CD1c-positive myeloid dendritic cell (primary cell): ENCODE data around the gene HEBP1.
"Not testable (repeated sequence)": the region's sequence is repeated elsewhere in the genome, so short reads cannot be mapped to it uniquely, and the experiment has no call there.

ENCODE experiments used
- DNase-seq: peaks from one replicate; pipeline ENCODE4 v3.0.0-alpha.2; 2016; ENCODE audit errors: extremely low spot score

HEBP1 gene, protein sequence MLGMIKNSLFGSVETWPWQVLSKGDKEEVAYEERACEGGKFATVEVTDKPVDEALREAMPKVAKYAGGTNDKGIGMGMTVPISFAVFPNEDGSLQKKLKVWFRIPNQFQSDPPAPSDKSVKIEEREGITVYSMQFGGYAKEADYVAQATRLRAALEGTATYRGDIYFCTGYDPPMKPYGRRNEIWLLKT

DNA sequence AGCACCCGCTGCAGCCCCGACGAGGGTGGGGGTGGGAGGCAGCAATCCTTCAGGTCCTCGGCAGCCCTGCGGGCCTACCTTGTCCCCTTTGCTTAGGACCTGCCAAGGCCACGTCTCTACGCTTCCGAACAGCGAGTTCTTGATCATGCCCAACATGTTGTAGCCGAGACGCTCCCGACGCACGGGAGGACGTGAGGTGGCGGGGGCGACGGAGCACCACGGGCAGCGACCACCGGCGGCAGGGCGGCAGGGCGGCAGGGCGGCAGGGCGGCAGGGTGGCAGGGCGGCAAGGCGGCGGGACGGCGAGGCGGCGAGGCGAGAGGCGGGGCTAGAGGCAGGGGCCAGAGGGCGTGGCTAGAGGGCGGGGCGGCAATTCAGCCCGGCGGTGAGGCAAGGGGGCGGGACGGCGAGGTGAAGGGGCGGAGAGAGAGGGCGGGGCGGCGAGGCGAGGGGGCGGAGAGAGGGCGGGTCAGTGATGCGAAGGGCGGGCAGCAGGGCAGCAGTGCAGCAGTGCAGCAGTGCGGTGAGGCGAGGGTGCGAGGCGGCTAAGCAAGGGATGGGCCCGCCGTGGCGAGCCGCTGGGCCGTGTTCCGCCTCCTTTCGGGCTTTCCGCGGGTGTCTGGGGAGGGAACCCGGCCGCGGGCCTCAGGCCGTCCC is at the start of gene HEBP1:
TSS of gene HEBP1 (minus strand) at position 307 of the 657 bp plus-strand sequence. CDS start at position 156, 151 bp downstream.
- peak; percentile 96 for DNase-seq

DNA sequence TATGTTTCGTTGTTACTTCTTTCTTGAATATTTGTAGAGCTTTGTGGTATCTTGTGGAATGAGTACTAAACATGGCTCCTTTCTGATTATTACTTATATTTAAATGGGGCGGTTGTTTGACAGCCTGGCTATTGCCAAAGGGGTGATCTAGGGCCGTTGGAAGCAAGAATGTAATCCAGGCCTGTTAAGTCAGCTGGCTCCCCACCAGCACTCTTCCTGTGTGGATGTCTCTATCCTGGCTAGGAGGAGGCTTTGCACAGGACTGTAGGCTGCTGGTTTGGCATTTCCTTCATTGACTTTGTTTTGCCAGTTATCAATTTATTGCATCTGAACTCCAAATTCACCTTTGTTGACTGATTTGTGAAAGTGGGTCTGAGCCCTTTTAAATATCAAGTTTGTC is 49.8 kb upstream of the HEBP1 start:
- no peak for DNase-seq

DNA sequence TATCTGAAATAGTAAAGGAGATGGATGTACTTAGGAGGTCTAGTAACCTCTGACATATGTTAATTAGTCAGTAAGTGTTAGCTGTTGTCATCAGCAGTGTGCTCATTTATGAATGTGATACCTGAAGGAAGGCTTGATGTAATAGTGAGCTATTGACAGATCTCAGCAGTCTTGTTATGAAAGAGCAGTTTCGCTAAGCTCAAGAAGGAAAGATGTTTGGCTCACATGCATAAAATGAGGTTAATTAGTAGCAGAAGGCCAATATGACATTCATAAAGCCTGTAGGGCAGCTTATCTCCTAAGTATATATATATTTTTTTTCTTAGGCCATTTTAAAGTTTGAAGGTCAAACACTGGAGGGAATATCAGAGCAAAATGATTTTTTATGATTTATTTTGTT is 46.9 kb upstream of the HEBP1 start:
- DNase-seq: no peak

DNA sequence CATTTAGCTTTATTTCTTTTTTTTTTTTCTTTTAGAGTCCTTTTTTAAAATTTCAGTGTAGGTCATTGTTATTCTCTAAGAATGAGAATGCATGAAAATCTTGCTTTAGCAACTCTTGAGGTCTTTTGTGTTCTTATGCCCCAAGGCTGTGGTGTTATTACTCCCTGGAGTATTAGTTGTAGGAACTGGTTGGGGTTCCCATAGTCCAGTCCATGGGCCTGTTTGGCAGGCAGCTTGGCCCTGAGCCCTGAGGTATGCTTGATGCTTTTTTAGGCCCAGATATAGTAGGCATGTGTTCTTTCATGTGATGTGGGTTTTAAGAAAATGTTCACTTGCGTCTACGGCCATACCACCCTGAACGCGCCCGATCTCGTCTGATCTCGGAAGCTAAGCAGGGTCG is 45.8 kb upstream of the HEBP1 start:
- no peak for DNase-seq

DNA sequence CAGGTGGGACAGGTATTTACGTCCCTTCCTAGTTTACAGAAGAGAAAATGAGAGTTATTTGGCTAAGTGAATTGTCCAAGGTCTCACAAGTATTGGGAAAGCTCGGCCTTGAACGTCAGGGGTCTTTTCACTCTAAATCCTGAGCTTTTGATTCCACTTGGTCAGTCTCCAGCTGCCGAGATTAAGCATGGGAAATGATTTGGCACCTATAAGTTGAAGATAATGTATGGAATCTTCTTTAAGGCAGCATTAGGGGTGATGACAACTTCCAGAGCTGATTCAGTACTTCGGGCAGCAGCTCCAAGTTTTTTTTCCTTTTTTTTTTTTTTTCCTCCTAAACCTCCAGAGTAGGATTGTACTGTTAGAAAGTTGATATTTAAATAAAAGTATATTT is 44.8 kb upstream of the HEBP1 start:
- DNase-seq: no peak

DNA sequence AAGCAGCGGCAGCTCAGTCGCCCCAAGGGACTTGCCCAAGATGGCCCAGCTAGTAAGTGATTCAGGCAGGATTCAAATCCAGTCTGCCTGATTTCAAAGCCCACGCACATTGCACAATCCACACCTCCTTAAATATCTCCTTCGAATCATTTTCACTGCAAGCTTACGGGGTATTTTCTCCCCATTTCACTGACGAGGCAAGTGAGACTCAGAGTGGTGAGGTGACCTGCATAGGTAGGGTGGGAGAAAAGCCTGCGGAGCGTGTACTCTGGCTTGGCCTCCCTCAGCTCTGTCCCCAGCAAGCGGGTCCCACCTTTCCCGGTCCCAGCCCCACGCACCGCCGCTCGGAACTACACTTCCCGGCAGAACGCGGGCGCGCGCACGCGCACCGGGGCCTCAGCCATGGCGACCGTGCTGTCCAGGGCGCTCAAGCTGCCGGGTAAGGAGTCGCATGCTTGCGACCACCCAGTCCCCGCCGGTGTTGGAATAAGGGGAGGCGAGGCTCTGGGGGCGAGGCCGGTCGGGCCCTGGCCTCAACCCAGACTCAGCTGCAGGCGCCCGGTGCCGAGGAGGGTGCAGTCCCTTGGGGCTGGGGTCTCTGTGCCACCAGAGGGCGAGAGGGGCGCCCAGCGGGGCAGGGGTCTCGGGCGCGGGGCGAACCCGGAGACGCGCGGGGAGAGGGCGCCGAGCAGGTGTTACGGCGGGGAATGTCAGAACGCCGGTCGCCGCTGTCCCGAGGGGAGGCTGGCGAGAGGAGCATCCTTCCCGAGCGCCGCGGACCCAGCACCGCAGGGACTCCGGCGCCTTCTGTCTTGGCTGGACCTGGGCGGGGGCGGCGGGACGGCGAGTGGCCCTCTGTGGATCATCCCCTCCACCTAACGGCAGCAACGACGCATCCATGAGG is 44.2 kb upstream of the HEBP1 start, which contains the start of gene FAM234B:
TSS of gene FAM234B (plus strand) at position 380 of the 904 bp plus-strand sequence. CDS start at position 403, 23 bp downstream.
- DNase-seq: peak; percentile 77

DNA sequence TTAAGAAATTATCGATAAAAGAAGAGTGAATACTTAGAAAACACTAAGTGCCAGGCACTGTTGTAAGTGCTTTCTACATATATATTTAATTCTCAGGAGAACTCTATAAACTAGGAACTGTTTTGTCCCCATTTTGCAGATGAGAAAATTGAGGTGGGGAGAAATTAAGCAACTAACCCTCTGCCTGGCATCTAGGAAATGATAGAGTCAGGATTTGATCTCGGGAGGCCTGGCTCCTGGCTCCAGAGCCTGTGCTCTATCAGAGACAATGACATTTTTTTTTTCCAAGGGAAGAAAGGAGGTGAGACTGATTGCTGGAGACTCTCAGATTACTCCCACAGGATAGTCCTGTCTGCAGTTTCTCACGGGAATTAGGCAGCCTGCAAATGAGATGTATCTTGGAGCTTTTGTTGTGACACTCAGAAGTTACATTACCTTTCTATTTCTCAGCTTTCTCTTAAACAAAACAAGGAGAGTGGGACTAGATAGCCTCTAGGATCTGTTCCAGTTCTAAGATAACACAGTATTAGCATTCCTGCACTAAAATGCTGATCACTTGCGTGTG is 42.7 kb upstream of the HEBP1 start:
- DNase-seq: no peak

DNA sequence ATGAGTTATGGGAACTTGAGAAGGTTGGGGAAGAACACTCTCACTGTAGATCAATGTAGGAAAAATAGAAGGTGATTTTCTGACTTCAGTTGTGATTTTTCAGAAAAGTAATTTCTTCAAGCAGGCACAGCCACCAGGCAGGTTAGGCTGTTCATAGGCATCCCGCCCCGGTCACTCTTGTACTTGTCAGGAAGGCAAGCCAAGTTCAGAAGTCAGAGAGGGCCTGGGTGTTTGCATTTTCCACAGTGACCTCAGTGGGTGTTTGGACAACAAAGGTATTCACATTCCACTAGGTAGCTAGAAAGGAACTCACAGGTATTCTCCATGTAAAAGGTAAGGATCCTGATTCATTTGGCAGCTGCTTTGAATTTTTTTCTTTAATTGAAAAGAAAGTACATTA is 41.2 kb upstream of the HEBP1 start:
- no peak for DNase-seq

DNA sequence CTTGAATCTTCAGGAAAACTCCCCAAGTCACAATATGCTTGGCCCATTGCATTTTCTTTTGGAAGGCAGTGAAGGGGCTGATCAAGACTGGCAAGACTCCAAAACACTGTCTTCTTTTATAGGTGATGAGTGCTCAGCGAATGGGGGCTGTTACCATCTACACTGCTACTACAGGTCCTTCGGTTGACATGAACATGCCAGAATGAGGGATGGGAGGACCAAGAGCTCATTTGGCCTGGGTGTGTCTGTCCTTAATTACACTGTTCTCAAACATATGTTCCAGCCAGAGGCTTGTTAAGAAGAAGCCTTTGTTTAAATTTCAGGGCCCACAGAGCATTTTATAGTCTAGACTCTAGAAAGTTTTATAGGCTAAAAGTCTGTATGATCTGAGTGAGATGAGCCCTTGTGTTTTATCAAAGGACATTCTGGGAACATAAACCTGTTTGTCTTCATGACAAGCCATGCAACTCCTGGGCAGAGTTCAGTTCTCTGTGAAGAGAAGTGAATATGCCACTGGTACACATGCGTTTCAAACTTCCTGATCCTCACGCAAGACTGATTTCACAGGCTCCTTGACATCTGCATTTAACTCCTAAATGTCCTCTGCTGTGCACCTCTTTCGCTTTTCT is 39.4 kb upstream of the HEBP1 start:
- DNase-seq: no peak

DNA sequence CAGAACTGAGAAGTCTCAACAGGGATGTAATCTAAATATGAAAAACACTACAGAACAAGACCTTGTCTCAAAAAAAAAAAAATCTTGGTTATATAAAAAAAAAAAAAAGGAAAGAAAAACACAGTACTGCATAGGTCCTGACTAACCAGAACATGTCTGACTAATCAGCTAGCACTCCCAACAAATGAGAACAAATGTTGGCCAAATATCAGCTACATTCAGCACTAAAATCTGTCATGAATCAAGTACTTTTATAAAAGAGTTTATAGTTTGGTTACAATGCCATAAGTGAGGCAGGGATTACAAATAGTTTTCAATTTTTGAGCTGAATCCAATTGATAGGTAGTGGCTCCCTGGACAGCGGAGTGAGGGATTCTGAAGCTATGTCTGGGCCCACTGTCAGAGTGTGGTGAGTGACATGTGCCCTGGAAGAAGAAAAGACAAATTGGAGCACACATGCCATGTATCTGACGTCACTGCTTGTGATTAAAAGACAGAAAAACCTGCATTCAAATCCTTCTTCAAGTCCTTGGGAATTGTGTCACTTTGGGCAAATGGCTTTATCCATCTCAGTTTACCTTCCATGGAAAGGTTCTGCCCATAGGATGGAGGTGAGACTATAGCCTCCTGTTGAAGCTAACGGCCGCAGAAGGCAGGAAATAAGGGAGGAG is 38.6 kb upstream of the HEBP1 start:
- DNase-seq: no peak

DNA sequence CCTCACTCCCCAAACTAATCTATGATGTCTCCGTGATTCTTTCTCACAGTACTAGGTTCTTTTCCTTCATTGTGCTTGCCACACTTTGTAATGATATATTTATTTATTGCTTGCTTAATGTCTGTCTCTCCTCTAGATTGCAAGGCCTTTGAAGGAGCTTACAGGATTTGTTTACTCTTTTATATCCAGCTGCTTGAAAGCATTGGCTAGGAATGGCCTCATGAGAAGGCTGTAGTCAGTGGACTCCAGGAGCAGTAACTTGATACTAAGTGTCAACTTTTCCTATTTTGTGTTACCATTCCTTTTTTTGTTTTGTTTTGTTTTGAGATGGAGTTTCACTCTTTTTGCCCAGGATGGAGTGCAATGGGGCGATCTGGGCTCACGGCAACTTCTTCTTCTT is 36.8 kb upstream of the HEBP1 start:
- no peak for DNase-seq

DNA sequence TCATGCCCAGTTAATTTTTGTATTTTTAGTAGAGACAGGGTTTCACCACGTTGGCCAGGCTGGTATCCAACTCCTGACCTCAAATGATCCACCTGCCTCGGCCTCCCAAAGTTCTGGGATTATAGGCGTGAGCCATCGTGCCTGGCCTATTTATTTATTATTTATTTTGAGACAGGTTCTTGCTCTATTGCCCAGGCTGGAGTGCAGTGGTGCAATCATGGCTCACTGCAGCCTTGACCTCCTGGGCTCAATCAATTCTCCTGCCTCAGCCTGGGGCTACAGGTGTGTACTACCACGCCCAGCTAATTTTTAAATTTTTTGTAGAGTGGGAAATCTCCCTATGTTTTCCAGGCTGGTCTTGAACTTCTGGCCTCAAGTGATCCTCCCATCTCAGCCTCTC is 35.3 kb upstream of the HEBP1 start:
- DNase-seq: not testable (repeated sequence)

DNA sequence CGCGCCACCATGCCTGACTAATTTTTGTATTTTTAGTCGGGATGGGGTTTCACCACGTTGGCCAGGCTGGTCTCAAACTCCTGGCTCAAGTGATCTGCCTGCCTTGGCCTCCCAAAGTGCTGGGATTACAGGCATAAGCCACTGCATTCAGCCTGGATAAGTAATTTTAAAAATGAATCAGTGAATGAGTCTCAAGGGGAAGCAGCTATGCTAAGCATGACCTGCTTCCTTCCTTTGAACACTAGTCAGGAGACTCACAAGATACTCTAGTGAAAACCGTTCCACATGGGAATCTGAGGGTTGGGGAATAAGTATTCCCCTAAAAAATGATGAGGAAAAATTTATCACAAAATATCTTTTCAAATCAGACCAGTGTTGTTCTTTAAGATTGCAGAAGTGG is 33.4 kb upstream of the HEBP1 start:
- no peak for DNase-seq

DNA sequence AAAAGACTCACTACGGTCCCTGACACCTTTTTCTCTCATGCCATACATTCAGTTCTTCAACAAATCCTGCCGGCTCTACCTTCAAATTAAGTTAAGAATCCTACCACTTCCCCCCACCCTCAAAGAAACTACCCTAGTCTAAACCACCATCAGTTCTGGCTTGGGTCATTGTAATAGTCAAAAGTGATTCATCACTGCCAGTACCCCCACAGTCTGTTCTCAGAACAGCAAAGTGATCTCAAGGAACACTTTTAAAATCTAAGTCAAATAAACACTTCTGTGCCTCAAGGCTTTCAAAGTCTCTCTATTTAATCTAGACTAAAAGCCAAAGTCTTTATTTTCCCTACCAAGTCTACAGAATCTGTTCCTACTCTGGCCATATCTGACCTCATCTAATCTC is 32.1 kb upstream of the HEBP1 start:
- no peak for DNase-seq

DNA sequence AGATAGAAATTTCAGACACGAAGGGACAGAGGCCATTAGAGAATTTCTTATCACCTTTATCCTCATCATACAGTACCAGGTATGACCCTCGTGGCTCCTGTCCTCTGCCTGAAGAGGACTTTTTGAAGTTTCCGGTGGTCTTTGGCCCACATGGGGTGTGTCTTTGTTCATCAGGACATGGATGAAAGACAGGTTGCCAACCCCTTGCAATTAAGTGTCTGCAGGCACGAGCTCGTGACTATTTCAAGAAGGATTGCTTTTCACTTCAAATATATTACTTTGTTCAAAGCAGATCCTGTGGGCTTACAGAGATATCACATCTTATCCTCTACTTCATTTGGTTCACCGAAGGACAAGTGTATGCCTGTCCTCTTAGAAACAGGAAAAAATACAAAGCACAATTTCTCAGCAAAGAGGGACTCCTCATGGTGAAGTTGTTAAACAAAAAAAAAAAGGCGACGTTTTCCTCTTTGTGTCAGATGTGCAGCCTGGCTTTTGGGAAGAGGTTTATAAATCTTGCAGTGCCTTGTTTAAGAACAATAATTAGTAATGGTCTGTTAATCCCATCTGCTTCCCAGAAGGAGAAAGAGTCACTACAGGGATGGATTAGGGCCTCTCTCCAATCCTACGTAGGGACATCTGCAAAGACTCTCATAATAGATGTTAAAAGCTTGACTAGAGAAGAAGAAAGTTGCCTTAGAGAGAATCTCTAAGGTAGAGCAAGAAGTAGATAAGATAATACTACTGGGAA is 30.7 kb upstream of the HEBP1 start:
- no peak for DNase-seq

DNA sequence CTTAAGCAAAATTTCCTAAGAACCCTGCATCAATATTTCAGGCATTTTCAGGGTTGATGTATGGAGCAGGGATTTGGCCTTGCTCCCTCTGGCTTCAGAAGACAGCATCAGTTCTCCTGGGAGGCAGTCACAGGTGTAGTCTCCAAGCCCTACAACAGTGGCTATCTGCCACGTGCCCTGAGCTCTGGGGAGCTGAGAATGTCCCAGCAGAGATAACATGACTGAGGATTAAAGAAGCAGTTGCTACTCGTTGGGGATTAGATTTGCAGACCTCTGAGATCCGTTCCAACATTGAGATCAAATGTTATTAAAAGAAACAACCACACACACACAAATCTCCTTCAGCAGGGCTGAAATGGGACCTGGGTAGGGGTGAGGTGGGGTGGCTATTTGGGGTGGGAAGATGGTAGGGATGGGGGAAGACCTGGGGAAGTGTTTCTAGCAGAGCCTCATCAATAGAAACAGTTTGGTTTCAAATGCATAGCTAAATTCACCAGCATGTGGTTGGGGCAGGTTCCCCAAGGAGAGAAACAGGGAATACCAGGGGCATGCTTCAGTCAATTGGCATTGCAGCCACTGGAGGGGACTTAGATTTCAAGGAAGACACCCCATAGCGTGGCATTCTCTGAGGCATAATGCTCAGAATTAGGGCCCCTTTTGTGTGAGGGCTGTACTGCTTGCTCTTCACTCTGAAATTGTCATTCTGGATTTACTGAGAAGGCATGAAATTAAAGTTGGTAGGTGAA is 28.9 kb upstream of the HEBP1 start:
- DNase-seq: no peak

DNA sequence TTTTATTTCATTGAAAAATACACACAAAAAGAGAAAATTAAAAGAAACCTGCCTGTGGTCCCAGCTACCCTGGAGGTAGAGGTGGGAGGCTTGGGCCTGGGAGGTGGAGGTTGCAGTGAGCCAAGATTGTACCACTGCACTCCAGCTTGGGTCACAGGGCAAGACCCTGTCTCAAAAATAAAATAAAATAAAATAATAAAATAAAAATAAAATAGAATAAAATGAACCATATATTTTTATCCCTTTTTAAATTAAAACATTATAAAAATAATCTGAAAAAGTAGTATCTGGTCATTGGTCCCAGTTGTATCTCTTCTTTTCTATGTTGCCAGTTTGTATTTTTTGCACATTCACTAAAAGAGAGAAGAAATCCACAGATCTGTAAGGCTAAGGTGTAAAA is 27.4 kb upstream of the HEBP1 start:
- no peak for DNase-seq

DNA sequence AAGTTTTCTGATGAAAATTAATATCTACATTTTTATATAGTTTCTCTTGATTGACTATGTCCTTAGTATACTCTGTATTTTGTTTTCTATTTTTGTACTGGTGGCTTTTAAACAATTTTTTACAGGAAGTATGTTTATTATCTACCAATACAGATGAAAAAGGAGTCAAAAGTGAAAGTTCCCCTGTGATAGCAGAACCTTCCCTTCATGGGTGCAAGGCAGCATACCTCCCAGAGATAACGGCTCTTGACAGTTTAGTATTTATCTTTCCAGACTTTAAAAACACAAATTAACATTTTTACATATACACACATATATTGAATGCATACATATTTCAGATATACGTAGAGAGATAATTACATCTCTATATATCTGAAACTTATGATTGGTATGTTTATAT is 27.0 kb upstream of the HEBP1 start:
- DNase-seq: no peak

DNA sequence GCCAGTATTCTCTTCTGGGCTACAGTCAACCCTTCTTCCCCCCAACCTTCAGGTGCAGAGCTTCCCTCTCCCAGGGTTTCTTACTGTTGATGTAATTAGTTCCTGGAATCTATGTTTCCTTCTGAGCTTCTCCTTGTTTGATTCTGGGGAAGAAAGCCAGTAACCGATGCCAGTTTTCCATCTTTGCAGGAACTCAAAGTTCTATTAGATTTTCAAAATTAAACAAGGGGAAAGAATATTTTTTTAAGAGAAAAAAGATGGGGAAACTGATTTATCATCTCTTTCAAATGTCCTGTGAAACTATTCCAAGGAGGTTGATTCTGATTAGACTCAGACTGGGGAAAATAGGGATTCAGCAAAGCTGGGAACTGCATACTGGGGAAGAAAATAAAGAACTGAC is 26.2 kb upstream of the HEBP1 start:
- no peak for DNase-seq

DNA sequence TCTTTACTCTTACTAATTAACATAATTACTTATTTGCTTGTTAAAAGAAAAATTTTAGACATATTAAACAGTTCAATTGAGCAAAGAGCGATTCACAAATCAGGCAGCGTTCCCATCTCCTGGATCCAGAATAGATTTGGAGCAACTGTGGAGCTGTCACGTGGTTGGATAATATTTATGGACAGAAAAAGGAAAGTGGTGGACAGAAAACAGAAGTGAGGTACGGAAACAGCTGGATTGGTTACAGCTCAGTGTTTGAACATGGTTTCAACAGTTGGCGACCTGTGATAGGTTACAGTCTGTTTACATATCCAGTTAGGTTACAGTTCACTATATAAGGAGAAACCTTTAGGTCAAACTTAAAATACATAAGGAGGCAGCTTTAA is 24.5 kb upstream of the HEBP1 start:
- peak; percentile 31 for DNase-seq
